Measurements from ENCODE around the gene RMDN3.

DNA sequence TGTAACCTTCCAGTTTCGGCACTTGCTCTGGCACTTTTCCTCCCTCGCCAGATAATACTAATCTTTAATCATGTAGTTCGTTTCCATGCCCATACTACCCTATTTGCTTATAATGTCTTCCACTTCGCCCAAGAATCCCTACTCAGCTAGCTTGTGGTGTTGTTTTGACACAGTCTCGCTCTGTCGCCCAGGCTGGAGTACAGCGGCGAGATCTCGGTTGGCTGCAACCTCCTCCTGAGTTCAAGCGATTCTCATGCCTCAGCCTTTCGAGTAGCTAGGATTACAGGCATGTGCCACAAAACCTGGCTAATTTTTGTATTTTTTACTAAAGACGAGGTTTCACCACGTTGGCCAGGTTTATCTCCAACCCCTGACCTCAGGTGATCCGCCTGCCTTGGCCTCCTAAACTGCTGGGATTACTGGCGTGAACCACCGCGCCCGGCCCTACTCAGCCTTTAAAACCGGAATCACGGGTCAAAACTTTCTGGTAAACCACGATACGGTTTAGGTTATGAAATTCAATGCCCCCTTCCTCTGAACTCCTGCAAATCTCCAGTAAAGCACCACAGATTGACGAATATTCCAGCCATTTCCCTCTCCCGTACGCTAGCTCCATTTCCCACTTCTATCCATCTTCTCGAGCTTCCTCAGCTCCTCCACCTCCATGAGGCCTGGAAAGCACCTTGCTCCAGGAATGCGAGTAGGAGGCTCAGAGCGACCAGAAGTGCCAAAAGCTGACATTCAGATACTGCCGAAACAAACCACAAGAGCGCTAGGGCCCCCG, 61.0 kb downstream of the RMDN3 start:
- TF ChIP-seq CTCF (IDR thresholded peaks at IDR 0.05; ENCODE audit: low read depth, low read length, poor library complexity, severe bottlenecking) (no peak), EZH2phosphoT487 (IDR thresholded peaks at IDR 0.05; ENCODE audit: borderline replicate concordance, low read length) (no peak)
